Measurements from ENCODE around the gene PLCB2. TPM values are rescaled to one million over a fixed set of nuclear protein-coding genes. Genes with fewer than 3 reads are reported as not detected.

Gene PLCB2
- total and polyA plus RNA-seq, 7 experiments from 2014 or later, result 19.8 to 359 (median 181) TPM

Other genes starting within 250 kb of the PLCB2 start
- gene BMF, start 199.1 kb downstream of the PLCB2 start, total RNA-seq, result 10 to 100 TPM in 4 of 5 experiments, 1 to 10 TPM in 1; 7.7 to 31.1 (median 19.6) TPM
- gene BMF, start 199.1 kb downstream of the PLCB2 start, polyA plus RNA-seq, result 1 to 10 TPM; 1.5 to 2.9 TPM
- gene BUB1B, start 146.9 kb downstream of the PLCB2 start, total RNA-seq, result 10 to 100 TPM in 1 of 5 experiments, 1 to 10 TPM in 2, under 1 TPM in 2; 0.41 to 55.7 (median 1.2) TPM
- not detected for gene BUB1B, start 146.9 kb downstream of the PLCB2 start, polyA plus RNA-seq
- gene PAK6, start 68.9 kb downstream of the PLCB2 start, total RNA-seq, result 1 to 10 TPM in 1 of 5 experiments, under 1 TPM in 1, not detected in 3; 0.58 to 1.9 TPM
- not detected for gene PAK6, start 68.9 kb downstream of the PLCB2 start, polyA plus RNA-seq
- gene ANKRD63, start 24.9 kb downstream of the PLCB2 start, total RNA-seq, result under 1 TPM in 2 of 5 experiments, not detected in 3; 0.27 TPM
- gene ANKRD63, start 24.9 kb downstream of the PLCB2 start, polyA plus RNA-seq, result not detected
- 10 to 100 TPM in 3 of 5 experiments, 1 to 10 TPM in 2; 7.1 to 21.2 (median 12.7) TPM for gene INAFM2, start 15.8 kb upstream of the PLCB2 start, total RNA-seq
- 1 to 10 TPM; 2.0 to 2.2 TPM for gene INAFM2, start 15.8 kb upstream of the PLCB2 start, polyA plus RNA-seq
- gene CCDC9B, start 33.0 kb upstream of the PLCB2 start, total RNA-seq, result 1 to 10 TPM in 4 of 5 experiments, under 1 TPM in 1; 0.73 to 2.7 (median 1.6) TPM
- under 1 TPM; 0.07 to 0.30 TPM for gene CCDC9B, start 33.0 kb upstream of the PLCB2 start, polyA plus RNA-seq
- not detected for gene PHGR1, start 43.1 kb upstream of the PLCB2 start, total RNA-seq
- not detected for gene PHGR1, start 43.1 kb upstream of the PLCB2 start, polyA plus RNA-seq
- under 1 TPM in 4 of 5 experiments, not detected in 1; 0.05 to 0.51 (median 0.07) TPM for gene DISP2, start 50.3 kb upstream of the PLCB2 start, total RNA-seq
- not detected for gene DISP2, start 50.3 kb upstream of the PLCB2 start, polyA plus RNA-seq
- gene KNSTRN, start 74.8 kb upstream of the PLCB2 start, total RNA-seq, result 10 to 100 TPM in 1 of 5 experiments, 1 to 10 TPM in 4; 3.7 to 39.6 (median 6.2) TPM
- 1 to 10 TPM; 3.7 to 5.2 TPM for gene KNSTRN, start 74.8 kb upstream of the PLCB2 start, polyA plus RNA-seq
- 10 to 100 TPM; 47.2 to 81.8 (median 64.7) TPM for gene IVD, start 97.9 kb upstream of the PLCB2 start, total RNA-seq
- 10 to 100 TPM; 27.1 to 42.4 TPM for gene IVD, start 97.9 kb upstream of the PLCB2 start, polyA plus RNA-seq
- gene BAHD1, start 133.0 kb upstream of the PLCB2 start, total RNA-seq, result 10 to 100 TPM; 28.4 to 48.8 (median 31.2) TPM
- 1 to 10 TPM; 2.2 to 3.9 TPM for gene BAHD1, start 133.0 kb upstream of the PLCB2 start, polyA plus RNA-seq
- 10 to 100 TPM in 3 of 5 experiments, 1 to 10 TPM in 2; 7.3 to 12.5 (median 10.8) TPM for gene CHST14, start 163.0 kb upstream of the PLCB2 start, total RNA-seq
- 1 to 10 TPM in 1 of 2 donors, under 1 TPM in 1; 0.83 to 1.4 TPM for gene CHST14, start 163.0 kb upstream of the PLCB2 start, polyA plus RNA-seq